ENCODE measurements around the gene FUT4. TPM values are rescaled to one million over a fixed set of nuclear protein-coding genes. Genes with fewer than 3 reads are reported as not detected.
A peak's percentile ranks its signal among the peaks of the same experiment; 100 is the strongest.

FUT4 gene
- total and polyA plus RNA-seq, 10 of the 15 experiments (the other 5 are each of a cell fraction or from before 2014, with no cell fraction given) = 0.68 to 9.1 (median 2.3) TPM

- TF ChIP-seq DPF2 (IDR thresholded peaks at IDR 0.05) (peak; percentile 65), NRF1 (conservative IDR thresholded peaks at IDR 0.05; ENCODE audit: low read depth, low read length) (no peak), FOS (IDR thresholded peaks at IDR 0.05; ENCODE audit: borderline replicate concordance, extremely low read depth, insufficient read length) (no peak), BCL11A (IDR thresholded peaks at IDR 0.05; ENCODE audit: low read depth, low read length) (no peak), NR2C2 (IDR thresholded peaks at IDR 0.05; ENCODE audit: borderline replicate concordance, control insufficient read depth, insufficient read length, low read depth) (no peak), RUNX3 (IDR thresholded peaks at IDR 0.05; ENCODE audit: low read length) (0 out of 2 replicates have a peak, but pooled peaks have one; percentile 19), RCOR1 (conservative IDR thresholded peaks at IDR 0.05; ENCODE audit: low read depth, low read length) (0 out of 2 replicates have a peak, but pooled peaks have one; percentile 16), YY1 (IDR thresholded peaks at IDR 0.05; ENCODE audit: low read depth, low read length) (0 out of 2 replicates have a peak, but pooled peaks have one; percentile 34), ZZZ3 (IDR thresholded peaks at IDR 0.05; ENCODE audit: control insufficient read depth, insufficient read length, low read depth) (no peak), FOXM1 (IDR thresholded peaks at IDR 0.05; ENCODE audit: low read depth, low read length) (no peak), EZH2 (IDR thresholded peaks at IDR 0.05; ENCODE audit: borderline replicate concordance, control insufficient read depth, low read depth, low read length) (no peak), RFX5 (IDR thresholded peaks at IDR 0.05; ENCODE audit: low read depth, low read length) (no peak), NFYB (IDR thresholded peaks at IDR 0.05; ENCODE audit: insufficient read depth, low read depth, low read length) (no peak), EP300 (IDR thresholded peaks at IDR 0.05; ENCODE audit: borderline replicate concordance in 1 of 2, control insufficient read depth in 1 of 2, low read depth in 2 of 2, low read length in 2 of 2) (no peak), EGR1 (IDR thresholded peaks at IDR 0.05; ENCODE audit: borderline replicate concordance in 1 of 2, low read depth in 2 of 2, low read length in 2 of 2) (peak in 1 of 2 experiments; percentile 83; a peak in 2 of 3 replicates), STAT1 (conservative IDR thresholded peaks at IDR 0.05) (no peak; the same call in 1 of the 2 replicates), ETV6 (conservative IDR thresholded peaks at IDR 0.05 in 1 of 2, IDR thresholded peaks at IDR 0.05 in 1 of 2; ENCODE audit: borderline replicate concordance in 1 of 2, low read depth in 1 of 2) (no peak), CBX5 (IDR thresholded peaks at IDR 0.05; ENCODE audit: low read depth) (no peak), MTA3 (IDR thresholded peaks at IDR 0.05; ENCODE audit: borderline replicate concordance, low read length) (no peak), STAT3 (IDR thresholded peaks at IDR 0.05; ENCODE audit: low read depth, low read length) (no peak), KAT2A (conservative IDR thresholded peaks at IDR 0.05; ENCODE audit: control insufficient read depth, low read depth, low read length) (no peak), CEBPB (IDR thresholded peaks at IDR 0.05; ENCODE audit: borderline replicate concordance in 1 of 2, low read depth in 2 of 2, low read length in 2 of 2) (no peak)
- TF ChIP-seq, protein P1, sequence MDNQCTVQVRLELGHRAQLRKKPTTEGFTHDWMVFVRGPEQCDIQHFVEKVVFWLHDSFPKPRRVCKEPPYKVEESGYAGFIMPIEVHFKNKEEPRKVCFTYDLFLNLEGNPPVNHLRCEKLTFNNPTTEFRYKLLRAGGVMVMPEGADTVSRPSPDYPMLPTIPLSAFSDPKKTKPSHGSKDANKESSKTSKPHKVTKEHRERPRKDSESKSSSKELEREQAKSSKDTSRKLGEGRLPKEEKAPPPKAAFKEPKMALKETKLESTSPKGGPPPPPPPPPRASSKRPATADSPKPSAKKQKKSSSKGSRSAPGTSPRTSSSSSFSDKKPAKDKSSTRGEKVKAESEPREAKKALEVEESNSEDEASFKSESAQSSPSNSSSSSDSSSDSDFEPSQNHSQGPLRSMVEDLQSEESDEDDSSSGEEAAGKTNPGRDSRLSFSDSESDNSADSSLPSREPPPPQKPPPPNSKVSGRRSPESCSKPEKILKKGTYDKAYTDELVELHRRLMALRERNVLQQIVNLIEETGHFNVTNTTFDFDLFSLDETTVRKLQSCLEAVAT (IDR thresholded peaks at IDR 0.05) = peak; percentile 76
- TF ChIP-seq, protein P2, sequence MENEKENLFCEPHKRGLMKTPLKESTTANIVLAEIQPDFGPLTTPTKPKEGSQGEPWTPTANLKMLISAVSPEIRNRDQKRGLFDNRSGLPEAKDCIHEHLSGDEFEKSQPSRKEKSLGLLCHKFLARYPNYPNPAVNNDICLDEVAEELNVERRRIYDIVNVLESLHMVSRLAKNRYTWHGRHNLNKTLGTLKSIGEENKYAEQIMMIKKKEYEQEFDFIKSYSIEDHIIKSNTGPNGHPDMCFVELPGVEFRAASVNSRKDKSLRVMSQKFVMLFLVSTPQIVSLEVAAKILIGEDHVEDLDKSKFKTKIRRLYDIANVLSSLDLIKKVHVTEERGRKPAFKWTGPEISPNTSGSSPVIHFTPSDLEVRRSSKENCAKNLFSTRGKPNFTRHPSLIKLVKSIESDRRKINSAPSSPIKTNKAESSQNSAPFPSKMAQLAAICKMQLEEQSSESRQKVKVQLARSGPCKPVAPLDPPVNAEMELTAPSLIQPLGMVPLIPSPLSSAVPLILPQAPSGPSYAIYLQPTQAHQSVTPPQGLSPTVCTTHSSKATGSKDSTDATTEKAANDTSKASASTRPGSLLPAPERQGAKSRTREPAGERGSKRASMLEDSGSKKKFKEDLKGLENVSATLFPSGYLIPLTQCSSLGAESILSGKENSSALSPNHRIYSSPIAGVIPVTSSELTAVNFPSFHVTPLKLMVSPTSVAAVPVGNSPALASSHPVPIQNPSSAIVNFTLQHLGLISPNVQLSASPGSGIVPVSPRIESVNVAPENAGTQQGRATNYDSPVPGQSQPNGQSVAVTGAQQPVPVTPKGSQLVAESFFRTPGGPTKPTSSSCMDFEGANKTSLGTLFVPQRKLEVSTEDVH (IDR thresholded peaks at IDR 0.05; ENCODE audit: low read depth, partially characterized antibody) = no peak
These were observed at the start of gene FUT4 (continued) for GRCh38 chr11:94543695-94544645.
